ENCODE measurements around the gene HOXA3.
A peak's percentile ranks its signal among the peaks of the same experiment; 100 is the strongest.

The HOXA3 gene

GRCh38 chr7:27160145-27160545 is 7.8 kb upstream of the HOXA3 start:
- Histone ChIP-seq H3K4me3 (ENCODE audit: low read depth in 1 of 2, low read length in 1 of 2) (peak overlapping the region in 1 of 2 experiments; percentile 85), H3K4me1 (ENCODE audit: control insufficient read depth in 1 of 2, insufficient read depth in 1 of 2, low read depth in 1 of 2, low read length in 1 of 2) (peaks cover 50 to 78% of the 10 kb centered on the region in 2 experiments), H3K36me3 (no peaks in the 10 kb centered on the region), H3K27ac (no peak overlapping the region), H3K27me3 (peaks cover 100% of the 10 kb centered on the region), H3K9me3 (no peaks in the 10 kb centered on the region)
- TF ChIP-seq CTCF (IDR thresholded peaks at IDR 0.05), result no peak

DNA sequence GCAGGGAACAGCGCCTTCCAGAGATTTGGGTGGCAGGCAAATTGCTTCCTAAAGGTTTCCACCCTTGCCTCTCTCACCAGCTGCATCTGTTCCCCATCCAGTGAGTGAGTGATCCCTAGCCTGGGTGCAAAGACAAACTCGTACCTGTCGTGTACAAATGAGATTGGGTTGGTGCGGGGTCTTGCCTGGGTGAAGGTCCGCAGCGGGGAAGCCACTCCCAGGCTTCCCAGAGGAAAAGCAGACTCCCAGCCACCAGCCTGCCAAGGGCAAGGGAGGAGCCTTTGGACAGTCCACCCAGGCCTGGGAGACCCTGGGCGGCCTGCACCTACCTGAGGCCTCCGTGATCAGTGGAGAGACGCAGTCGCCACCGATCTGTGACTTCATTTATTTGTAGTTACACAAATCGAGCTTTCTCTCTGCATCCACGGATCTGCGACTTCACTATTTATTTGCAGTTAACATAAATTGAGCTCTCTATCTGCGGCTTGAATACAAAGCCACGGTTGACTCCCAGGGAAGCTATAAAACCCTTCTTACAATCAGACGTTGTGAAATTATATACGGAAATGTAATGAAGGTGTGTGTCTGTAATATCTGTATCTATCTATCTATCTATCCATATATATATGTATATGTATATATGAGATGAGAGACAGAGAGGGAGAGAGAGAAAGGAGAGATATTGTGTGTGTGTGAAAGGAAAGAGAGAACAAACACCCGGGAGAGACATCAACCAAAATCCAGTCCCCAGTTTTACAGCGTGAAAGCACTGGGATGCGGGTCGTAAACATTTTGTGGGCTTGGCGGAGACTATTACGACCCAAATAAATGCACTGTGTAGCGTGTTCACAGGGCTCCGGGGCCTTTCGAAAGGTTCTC is 7.1 kb upstream of the HOXA3 start:
- peaks cover 44 to 76% of the 10 kb centered on the region in 2 experiments for H3K4me1 ChIP-seq (ENCODE audit: control insufficient read depth in 1 of 2, insufficient read depth in 1 of 2, low read depth in 1 of 2, low read length in 1 of 2)
- H3K9me3 ChIP-seq, result no peaks in the 10 kb centered on the region
- H3K36me3 ChIP-seq, result no peaks in the 10 kb centered on the region
- H3K4me3 ChIP-seq (ENCODE audit: low read depth in 1 of 2, low read length in 1 of 2), result no peak overlapping the region
- no peak for TF ChIP-seq CTCF (IDR thresholded peaks at IDR 0.05)
- peaks cover 100% of the 10 kb centered on the region for H3K27me3 ChIP-seq
- H3K27ac ChIP-seq, result no peak overlapping the region

DNA sequence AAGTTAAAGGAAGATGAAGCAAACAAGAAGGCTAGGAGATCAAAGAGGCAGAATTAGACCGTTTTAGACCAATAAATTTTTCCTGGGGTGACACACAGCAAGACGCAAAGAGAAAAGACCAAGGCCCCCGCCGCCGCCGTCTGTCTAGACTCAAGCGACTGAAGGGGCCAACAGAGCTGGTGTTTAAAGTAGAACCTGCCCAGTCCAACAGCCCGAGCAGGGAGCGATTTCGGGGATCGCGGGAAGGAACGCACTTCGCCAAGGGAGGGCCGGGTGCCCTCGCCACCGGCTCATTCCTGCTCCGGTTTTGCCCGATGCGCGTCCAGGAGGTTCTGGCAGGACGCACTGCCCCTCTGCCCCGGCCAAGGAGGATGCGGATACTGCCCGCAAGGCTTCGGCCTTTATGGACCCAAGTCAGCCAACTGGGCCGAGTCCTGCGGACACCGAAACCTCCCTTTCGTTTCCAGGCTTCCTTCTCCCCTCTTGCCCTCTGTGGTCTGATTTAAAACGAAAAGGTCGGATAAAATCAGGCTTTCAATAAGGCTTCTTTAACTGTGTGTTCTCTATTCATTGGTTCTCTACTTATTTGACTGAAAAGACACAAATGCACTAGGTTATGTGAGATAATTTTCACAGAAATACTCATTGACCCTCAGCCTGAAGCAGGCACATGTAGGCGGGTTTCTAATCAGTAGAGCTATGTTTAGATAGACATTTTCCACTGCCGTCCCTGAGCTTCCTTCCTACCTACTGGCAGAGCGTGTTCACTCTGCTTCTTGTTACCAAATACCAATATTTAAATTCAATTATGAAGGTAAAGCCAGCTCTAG is 6.3 kb upstream of the HOXA3 start:
- H3K27me3 ChIP-seq, result peaks cover 100% of the 10 kb centered on the region
- no peak for TF ChIP-seq CTCF (IDR thresholded peaks at IDR 0.05)
- H3K27ac ChIP-seq, result no peak overlapping the region
- H3K36me3 ChIP-seq, result no peaks in the 10 kb centered on the region
- H3K4me1 ChIP-seq (ENCODE audit: control insufficient read depth in 1 of 2, insufficient read depth in 1 of 2, low read depth in 1 of 2, low read length in 1 of 2), result peaks cover 36 to 68% of the 10 kb centered on the region in 2 experiments
- H3K9me3 ChIP-seq, result no peaks in the 10 kb centered on the region
- no peak overlapping the region for H3K4me3 ChIP-seq (ENCODE audit: low read depth in 1 of 2, low read length in 1 of 2)

- Histone ChIP-seq H3K4me1 (ENCODE audit: control insufficient read depth in 1 of 2, insufficient read depth in 1 of 2, low read depth in 1 of 2, low read length in 1 of 2) (peaks cover 34 to 64% of the 10 kb centered on the region in 2 experiments), H3K9me3 (no peaks in the 10 kb centered on the region), H3K27me3 (peaks cover 100% of the 10 kb centered on the region), H3K27ac (no peak overlapping the region), H3K4me3 (ENCODE audit: low read depth in 1 of 2, low read length in 1 of 2) (no peak overlapping the region), H3K36me3 (no peaks in the 10 kb centered on the region)
- TF ChIP-seq CTCF (IDR thresholded peaks at IDR 0.05), result no peak
These were observed 5.5 kb upstream of the HOXA3 start for GRCh38 chr7:27157702-27158431.
